ENCODE data around the gene BOD1L2.

DNA sequence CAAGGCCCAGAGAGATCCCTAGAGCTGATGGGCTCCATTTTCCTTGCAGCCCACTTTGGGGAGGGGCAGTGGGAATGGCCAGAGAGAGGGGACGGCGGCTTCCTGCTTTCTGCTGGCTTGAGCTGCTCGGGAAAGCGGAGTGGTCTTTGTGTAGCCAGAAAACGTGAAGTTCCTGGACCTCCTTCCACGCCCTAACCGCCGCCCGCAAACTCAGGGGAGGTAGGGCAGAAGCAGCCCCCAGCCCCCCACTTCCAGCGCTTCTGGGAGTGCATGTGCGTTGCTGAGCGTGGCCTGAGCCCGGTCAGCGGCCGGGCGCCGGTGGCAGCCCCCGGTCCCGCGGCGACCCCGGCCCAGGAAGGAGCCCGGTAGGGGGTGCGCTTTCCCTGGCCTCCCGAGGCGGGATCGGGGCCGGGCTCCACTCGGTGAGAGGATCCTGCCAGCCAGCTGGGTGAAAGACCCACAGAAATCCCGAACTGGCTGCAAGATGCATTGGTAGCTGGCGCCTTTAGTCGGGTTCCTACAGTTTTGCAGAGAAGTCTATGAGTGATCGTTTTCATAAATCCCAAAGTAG lies 25.3 kb upstream of the BOD1L2 start:
- TF ChIP-seq, protein P1, sequence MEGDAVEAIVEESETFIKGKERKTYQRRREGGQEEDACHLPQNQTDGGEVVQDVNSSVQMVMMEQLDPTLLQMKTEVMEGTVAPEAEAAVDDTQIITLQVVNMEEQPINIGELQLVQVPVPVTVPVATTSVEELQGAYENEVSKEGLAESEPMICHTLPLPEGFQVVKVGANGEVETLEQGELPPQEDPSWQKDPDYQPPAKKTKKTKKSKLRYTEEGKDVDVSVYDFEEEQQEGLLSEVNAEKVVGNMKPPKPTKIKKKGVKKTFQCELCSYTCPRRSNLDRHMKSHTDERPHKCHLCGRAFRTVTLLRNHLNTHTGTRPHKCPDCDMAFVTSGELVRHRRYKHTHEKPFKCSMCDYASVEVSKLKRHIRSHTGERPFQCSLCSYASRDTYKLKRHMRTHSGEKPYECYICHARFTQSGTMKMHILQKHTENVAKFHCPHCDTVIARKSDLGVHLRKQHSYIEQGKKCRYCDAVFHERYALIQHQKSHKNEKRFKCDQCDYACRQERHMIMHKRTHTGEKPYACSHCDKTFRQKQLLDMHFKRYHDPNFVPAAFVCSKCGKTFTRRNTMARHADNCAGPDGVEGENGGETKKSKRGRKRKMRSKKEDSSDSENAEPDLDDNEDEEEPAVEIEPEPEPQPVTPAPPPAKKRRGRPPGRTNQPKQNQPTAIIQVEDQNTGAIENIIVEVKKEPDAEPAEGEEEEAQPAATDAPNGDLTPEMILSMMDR (IDR thresholded peaks at IDR 0.05), result no peak
- no peak for TF ChIP-seq POLR2A (IDR thresholded peaks at IDR 0.05)
